Measurements from ENCODE around the gene WWOX.

DNA sequence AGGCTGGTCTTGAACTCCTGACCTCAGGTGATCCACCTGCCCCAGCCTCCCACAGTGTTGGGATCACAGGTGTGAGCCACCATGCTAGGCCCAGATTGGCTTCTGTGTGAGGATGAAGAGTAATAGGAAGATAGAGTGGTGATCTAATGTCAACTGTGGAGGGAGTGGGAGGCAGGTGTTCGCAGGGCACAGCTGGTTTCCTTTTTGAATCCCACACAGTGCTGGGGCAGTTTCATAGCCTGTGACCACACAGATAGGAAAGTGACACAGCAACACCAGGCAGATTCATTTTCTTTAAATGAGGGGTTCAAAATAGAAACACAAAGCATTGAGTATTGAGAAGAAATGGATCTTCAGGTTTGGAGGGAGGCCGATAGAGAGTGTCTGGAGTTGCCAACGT is 540.3 kb downstream of the WWOX start:
- TF ChIP-seq POLR2A (IDR thresholded peaks at IDR 0.05; ENCODE audit: low read depth, low read length) (no peak), CEBPB (IDR thresholded peaks at IDR 0.05; ENCODE audit: low read depth, low read length) (no peak), RAD21 (IDR thresholded peaks at IDR 0.05; ENCODE audit: low read length) (no peak), MAZ (IDR thresholded peaks at IDR 0.05; ENCODE audit: borderline replicate concordance, low read depth, low read length) (no peak)
- TF ChIP-seq, protein P1, sequence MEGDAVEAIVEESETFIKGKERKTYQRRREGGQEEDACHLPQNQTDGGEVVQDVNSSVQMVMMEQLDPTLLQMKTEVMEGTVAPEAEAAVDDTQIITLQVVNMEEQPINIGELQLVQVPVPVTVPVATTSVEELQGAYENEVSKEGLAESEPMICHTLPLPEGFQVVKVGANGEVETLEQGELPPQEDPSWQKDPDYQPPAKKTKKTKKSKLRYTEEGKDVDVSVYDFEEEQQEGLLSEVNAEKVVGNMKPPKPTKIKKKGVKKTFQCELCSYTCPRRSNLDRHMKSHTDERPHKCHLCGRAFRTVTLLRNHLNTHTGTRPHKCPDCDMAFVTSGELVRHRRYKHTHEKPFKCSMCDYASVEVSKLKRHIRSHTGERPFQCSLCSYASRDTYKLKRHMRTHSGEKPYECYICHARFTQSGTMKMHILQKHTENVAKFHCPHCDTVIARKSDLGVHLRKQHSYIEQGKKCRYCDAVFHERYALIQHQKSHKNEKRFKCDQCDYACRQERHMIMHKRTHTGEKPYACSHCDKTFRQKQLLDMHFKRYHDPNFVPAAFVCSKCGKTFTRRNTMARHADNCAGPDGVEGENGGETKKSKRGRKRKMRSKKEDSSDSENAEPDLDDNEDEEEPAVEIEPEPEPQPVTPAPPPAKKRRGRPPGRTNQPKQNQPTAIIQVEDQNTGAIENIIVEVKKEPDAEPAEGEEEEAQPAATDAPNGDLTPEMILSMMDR (conservative IDR thresholded peaks at IDR 0.05; ENCODE audit: low read depth, low read length), result no peak
- TF ChIP-seq, protein P2, sequence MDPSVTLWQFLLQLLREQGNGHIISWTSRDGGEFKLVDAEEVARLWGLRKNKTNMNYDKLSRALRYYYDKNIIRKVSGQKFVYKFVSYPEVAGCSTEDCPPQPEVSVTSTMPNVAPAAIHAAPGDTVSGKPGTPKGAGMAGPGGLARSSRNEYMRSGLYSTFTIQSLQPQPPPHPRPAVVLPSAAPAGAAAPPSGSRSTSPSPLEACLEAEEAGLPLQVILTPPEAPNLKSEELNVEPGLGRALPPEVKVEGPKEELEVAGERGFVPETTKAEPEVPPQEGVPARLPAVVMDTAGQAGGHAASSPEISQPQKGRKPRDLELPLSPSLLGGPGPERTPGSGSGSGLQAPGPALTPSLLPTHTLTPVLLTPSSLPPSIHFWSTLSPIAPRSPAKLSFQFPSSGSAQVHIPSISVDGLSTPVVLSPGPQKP (IDR thresholded peaks at IDR 0.05; ENCODE audit: borderline replicate concordance, low read depth, low read length), result no peak
- TF ChIP-seq, protein P3, sequence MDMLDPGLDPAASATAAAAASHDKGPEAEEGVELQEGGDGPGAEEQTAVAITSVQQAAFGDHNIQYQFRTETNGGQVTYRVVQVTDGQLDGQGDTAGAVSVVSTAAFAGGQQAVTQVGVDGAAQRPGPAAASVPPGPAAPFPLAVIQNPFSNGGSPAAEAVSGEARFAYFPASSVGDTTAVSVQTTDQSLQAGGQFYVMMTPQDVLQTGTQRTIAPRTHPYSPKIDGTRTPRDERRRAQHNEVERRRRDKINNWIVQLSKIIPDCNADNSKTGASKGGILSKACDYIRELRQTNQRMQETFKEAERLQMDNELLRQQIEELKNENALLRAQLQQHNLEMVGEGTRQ (IDR thresholded peaks at IDR 0.05; ENCODE audit: low read depth, low read length), result no peak
